SW 1271 (cell line): ENCODE data around the gene CTDSP2.

ENCODE experiments used
- DNase-seq, 2 experiments: peaks; one replicate each; lab custom pipeline; 2025; lab: John Stamatoyannopoulos, UW

CTDSP2 gene

DNA sequence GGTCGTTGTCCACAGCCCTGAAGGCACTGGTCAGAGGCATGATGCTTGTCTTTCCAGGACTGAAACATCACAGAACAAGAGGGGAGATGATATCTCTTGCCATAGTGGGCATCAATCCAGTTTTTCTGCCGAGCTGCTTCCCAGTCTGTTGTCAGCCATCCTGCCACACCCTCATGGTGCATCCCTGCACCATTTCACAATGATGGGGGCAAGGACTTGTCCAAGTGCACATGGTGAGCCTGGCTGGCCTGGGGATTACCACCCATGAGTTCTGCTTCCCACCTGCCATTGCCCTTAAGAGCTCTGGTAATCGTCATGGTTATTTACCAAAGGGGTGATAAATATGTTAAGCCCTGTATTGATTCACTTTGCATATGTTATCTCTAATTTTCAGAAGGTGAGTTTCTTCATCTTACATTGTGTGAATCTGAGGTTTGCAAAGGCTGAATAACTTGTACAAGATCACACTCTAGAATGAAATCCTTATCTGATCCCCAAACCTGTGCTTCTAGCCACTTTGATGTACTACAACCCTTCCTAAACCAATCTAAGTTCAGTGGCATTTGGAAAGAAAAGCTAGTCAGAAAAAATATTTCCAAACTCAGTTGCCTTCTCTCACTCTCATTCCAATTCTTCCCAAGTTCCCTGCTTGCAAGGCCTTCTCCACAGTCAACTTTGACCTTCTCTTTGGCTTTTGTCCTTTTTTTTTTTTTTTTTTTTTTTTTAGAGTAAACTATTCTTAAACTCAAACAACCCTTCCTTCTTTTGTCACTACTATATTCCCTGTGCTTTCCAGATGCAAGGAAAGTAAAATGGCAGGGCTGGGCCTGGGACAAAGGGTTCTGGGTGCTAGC, 30.3 kb downstream of the CTDSP2 start:
- no peak for DNase-seq

GRCh38 chr12:57815177-57816000, 31.1 kb downstream of the CTDSP2 start:
- DNase-seq: no peak

- no peak for DNase-seq
Measured at GRCh38 chr12:57813971-57814772, 32.4 kb downstream of the CTDSP2 start.

DNA sequence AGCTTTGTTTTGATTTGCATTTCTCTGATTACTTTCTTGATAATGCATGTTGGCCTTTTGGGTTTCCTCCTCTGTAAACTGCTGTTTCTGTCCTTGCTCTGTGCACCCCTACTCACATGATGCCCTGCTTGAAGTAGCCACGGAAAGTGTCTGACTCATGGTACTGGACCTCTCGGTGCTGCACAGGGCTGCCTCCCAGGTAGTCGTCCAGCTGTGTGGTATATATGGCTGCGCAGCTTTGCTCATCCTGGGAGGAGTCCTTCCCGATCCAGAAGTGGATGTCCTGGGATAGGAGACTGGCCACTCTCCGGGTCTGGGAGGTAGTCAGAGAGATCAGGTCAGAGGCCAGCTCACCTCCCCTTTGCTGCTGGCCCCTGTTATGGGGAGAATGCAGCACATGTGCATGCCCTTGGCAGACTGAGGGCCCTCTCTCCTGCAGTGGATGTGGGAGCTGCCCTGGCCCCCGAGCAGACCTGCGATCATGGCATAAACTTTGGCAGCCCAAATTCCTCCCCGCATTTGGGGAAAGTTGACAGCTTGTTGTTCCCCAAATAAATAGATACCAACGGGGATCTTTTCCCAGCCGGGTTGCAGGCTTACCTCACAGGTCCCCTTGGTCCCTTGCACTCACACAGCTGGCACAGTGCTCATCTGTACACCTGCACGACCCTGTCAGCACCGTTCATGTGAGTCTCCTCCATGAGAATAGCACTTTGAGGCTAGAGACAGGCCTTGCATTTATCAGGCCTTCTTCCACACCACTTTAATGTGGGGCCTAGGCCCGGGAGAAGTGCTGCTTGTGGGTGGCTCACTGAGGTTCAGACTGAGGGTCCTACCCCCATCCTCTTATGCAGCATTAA, 33.2 kb downstream of the CTDSP2 start:
- DNase-seq: no peak

DNA sequence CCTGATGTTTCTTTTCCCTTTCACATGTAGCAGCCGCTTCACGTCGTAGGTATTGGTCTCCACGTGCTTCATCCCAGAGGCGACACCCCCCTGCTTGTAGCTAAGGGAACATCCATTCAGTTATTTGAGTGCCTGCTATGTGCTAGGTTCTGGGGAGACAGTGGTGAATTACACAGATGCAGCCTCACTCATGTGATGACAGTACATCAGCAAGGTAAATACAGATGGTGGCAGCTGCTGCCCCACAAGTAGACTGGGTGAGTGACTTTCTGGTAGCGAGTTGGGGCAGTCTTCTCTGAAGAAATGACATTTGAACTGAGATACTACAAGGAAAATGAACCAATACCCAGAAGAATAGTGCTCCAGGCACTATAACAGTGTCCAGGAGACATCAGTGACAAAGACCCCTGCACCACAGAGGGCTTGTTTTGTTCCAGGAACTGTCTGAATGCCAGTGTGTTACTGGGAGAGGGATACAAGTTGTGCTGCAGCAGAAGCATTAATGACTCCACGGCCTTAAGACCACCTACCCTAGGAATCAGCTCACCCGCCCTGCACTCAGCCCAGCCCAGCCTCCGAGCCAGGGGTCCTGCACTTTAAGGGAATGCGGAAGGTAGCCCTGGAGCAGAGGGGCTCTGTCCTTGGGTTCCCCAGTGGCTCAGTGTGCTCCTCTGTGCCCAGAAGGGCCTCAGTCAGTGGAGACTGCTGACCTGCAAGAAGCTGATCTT, 35.3 kb downstream of the CTDSP2 start:
- no peak for DNase-seq

- no peak for DNase-seq
Measured at GRCh38 chr12:57810450-57810849, 36.1 kb downstream of the CTDSP2 start.

GRCh38 chr12:57809425-57809824, 37.1 kb downstream of the CTDSP2 start:
- no peak for DNase-seq

DNA sequence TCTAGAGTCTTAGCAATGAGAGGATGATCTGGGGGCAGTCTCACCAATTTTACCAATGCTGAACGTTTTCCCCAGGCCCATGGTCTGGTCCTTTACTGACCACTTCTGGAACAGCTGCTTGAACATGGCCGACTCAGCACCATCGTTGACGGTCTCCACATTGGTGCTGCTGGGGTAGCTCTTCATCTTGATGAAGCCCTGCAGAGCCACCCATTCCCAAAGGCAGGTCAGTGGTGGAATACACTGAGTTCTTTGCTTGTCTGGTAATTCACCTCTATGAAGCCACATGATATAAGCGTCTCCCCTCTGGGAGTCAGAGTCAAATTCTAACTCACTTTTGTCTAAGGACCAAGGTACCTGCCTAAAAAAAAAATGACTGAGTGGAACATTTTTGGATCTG, 38.2 kb downstream of the CTDSP2 start:
- no peak for DNase-seq

DNA sequence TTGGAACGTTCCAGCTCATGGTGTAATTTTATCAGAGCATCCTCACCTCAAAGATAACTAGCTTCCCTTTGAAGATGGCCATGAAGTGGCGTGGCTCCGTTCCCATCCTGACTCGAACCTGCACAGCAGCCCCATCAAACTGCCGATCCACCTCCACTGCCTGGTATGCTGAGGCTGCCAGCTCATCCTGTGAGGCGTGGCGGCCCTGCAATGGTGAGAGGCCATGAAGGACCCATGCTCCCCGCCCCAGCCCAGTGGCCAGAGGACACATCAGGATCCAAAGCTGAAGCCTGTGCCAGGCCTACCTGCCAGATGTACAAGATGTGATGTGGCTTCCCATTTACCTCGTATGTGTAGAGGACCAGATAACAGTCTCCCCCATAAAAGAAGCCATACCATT, 39.2 kb downstream of the CTDSP2 start:
- no peak for DNase-seq

DNA sequence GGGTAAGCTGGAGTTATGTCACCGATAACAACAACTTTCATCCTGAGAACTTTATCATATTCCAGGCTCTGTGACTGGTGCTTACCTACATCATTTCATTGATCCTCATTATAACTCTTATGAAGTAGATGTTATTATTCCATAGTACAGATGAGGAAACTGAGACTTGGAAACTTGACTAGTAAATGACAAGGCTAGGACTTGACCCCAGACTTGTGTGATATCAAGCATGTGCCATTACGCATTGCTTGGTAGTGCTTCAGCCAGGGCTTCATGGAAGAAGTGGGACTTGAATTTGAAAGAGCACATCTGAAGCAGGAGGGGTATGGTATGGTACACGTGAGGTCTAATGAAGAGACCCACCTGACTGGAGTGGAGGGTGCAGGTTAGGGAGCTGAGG, 39.9 kb downstream of the CTDSP2 start:
- DNase-seq: no peak

DNA sequence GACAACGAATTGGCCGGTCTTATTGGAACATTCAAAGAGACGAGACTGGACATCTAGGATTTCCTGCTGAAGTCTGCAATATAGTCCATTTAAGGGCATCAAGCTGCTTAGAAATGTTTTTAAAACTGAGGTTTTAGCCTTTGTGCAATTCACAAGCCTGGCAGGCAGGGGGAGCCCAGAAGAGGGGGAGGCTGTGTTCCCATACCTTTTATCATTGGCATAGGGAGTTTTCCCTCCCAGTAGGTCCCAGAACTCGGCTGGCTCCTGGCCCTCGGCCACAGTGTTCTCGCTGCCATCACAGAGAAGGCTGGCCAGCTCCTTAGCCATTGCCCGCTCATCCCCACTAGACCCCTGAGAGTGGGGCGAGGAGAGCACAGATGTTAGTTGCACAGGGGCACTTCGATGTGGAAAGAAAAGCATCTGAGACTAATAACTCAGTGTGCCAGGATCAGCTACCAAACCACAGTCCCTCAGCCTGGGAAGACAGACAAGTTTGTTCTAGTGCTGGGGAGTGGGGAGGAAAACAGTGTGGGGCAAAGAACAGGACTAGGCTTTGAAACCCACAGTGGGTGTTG, 43.1 kb downstream of the CTDSP2 start:
- peak in 1 of 2 experiments; percentile 60 for DNase-seq

GRCh38 chr12:57802607-57803006, 43.9 kb downstream of the CTDSP2 start:
- DNase-seq: no peak

GRCh38 chr12:57800965-57801364, 45.6 kb downstream of the CTDSP2 start:
- no peak for DNase-seq

GRCh38 chr12:57797933-57798332, 48.6 kb downstream of the CTDSP2 start:
- DNase-seq: no peak

DNA sequence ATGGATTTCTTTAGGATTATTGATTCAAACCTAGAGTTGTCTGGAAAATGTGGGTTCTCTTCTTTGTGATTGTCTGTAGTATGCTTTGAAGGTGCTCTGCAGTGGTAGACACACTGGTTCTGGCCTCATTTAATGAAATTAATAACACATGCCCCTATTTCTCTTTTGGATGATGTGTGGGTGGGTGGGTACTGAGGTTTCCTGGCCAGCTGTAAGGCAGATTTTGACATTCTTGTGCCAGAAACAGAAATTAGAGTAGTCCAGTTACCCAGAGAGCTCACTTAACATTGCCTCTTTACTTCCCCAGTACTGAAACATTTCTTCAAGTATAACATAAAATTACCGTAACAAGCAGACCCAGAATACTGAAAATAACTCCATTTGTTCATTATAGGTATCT, 49.5 kb downstream of the CTDSP2 start:
- DNase-seq: no peak

- DNase-seq: peak in 1 of 2 experiments; percentile 44
Measured at GRCh38 chr12:57795354-57795753, 51.2 kb downstream of the CTDSP2 start.

- DNase-seq: peak; percentile 28 to 59
Measured at GRCh38 chr12:57793920-57794319, 52.6 kb downstream of the CTDSP2 start.

DNA sequence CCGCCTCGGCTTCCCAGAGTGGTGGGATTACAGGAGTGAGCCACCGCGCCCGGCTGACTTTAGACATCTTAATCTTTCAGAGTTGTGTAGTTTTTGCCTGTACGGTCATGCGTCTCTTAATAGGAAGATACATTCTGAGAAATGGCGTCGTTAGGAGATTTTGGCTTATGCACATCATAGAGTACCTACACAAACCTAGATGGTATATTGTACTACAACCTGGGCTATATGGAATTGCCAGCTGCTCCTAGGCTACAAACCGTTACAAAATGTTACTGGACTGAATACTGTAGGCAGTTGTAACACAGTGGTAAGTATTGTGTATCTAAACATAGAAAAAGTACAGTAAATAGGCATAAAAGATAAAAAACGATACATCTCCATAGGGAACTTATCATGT, 62.7 kb downstream of the CTDSP2 start:
- DNase-seq: no peak

GRCh38 chr12:57783466-57783801, 63.1 kb downstream of the CTDSP2 start:
- DNase-seq: no peak
